CD4-positive, alpha-beta memory T cell (primary cell): ENCODE measurements around the gene ATP13A3. TPM values are rescaled to one million over a fixed set of nuclear protein-coding genes. Genes with fewer than 3 reads are reported as not detected.
A peak's percentile ranks its signal among the peaks of the same experiment; 100 is the strongest.

Experiments
- CTCF ChIA-PET: fragments of 350-600 bp; sonication (Branson Sonifier 250); formaldehyde crosslinking; loops from one replicate; lab custom pipeline; 2021; ENCODE audit warnings: inconsistent platforms; ENCODE audit not compliant: partially characterized antibody; lab: Charles Lee
- POLR2A ChIA-PET: fragments of 350-600 bp; sonication (Branson Sonifier 250); formaldehyde crosslinking; loops from one replicate; lab custom pipeline; 2021; ENCODE audit not compliant: partially characterized antibody; lab: Charles Lee
- DNase-seq, 5 donors: peaks; one replicate each; pipeline versions ENCODE4 v3.0.0 to v3.0.0-alpha.2; 2020 to 2022; ENCODE audit warnings: mixed read lengths in 1 of 5
- H3K27ac ChIP-seq: one replicate; pipeline ENCODE4 v1.7.0; 2013; ENCODE audit warnings: low read depth, low read length
- H3K27me3 ChIP-seq: 2 replicates; pipeline ENCODE4 v1.7.0; 2013; ENCODE audit warnings: mild to moderate bottlenecking, low read length, moderate library complexity; ENCODE audit not compliant: insufficient read depth
- H3K36me3 ChIP-seq: 2 replicates; pipeline ENCODE4 v1.7.0; 2013; ENCODE audit warnings: mild to moderate bottlenecking, low read length, moderate library complexity; ENCODE audit not compliant: insufficient read depth
- H3K4me1 ChIP-seq: 2 replicates; pipeline ENCODE4 v1.7.0; 2013; ENCODE audit warnings: mild to moderate bottlenecking, low read length, moderate library complexity; ENCODE audit not compliant: insufficient read depth
- H3K4me3 ChIP-seq, 2 donors: one replicate each; pipeline ENCODE4 v1.7.0; 2013; ENCODE audit warnings: low read length in 2 of 2, mild to moderate bottlenecking in 1 of 2
- H3K9me3 ChIP-seq, 2 donors: one replicate each; pipeline ENCODE4 v1.7.0; 2013; ENCODE audit warnings: low read length in 2 of 2, control low read depth in 1 of 2; ENCODE audit not compliant: control insufficient read depth in 1 of 2
- H3K27ac Mint-ChIP-seq, 7 donors: one replicate each; pipeline ENCODE4 v1.8.0; 2020 to 2021; ENCODE audit warnings: mixed read lengths in 7 of 7, mild to moderate bottlenecking in 6 of 7, inconsistent platforms in 3 of 7, moderate library complexity in 3 of 7
- H3K27me3 Mint-ChIP-seq, 2 donors: one replicate each; pipeline ENCODE4 v1.8.0; 2020 to 2021; ENCODE audit warnings: mixed read lengths in 2 of 2
- H3K36me3 Mint-ChIP-seq, 2 donors: one replicate each; pipeline ENCODE4 v1.8.0; 2020 to 2021; ENCODE audit warnings: mixed read lengths in 2 of 2, inconsistent platforms in 1 of 2, mild to moderate bottlenecking in 1 of 2
- H3K4me1 Mint-ChIP-seq, 4 donors: one replicate each; pipeline ENCODE4 v1.8.0; 2020 to 2021; ENCODE audit warnings: mixed read lengths in 4 of 4, mild to moderate bottlenecking in 1 of 4
- H3K4me3 Mint-ChIP-seq, 8 donors: one replicate each; pipeline ENCODE4 v1.8.0; 2020 to 2021; ENCODE audit warnings: mixed read lengths in 8 of 8, mild to moderate bottlenecking in 7 of 8, moderate library complexity in 6 of 8, inconsistent platforms in 3 of 8
- H3K9me3 Mint-ChIP-seq, 8 donors: one replicate each; pipeline ENCODE4 v1.8.0; 2020 to 2021; ENCODE audit warnings: mixed read lengths in 8 of 8, mild to moderate bottlenecking in 5 of 8, inconsistent platforms in 3 of 8, moderate library complexity in 1 of 8
- intact Hi-C: fragments of 100-400 bp; cut with micrococcal nuclease; formaldehyde crosslinking; loops from one replicate; pipeline ENCODE4 v1.15.1; 2023
- polyA plus RNA-seq, 2 donors: library from polyadenylated mRNA; unstranded; fragments of 300-500 nt; fragmentation: Illumina TruSeq; gene quantifications; one replicate each; pipeline ENCODE4 v1.2.3, GENCODE V29; 2021
- total RNA-seq, 2 experiments: library from RNA; stranded (reverse); gene quantifications; one replicate each; pipeline ENCODE4 v1.2.3, GENCODE V29; 2021

Gene ATP13A3
- total and polyA plus RNA-seq, 4 experiments from 2014 or later: 6.7 to 62.7 (median 36.0) TPM

GRCh38 chr3:194392576-194392975 lies 94.2 kb downstream of the ATP13A3 start:
- CTCF ChIA-PET: interaction anchor here (1.1 to 1.8 kb wide), 3 partner anchors 10 to 48 kb away, joined by 3 to 8 read pairs (median 8); no protein-coding TSS in a partner anchor
- H3K4me3 Mint-ChIP-seq: no peak overlapping the region

GRCh38 chr3:194390835-194391234 lies 96.0 kb downstream of the ATP13A3 start:
- DNase-seq: no peak
- Histone ChIP-seq H3K9me3 (no peaks in the 10 kb centered on the region), H3K4me3 (no peak overlapping the region), H3K36me3 (no peaks in the 10 kb centered on the region), H3K4me1 (peaks cover 4% of the 10 kb centered on the region), H3K27me3 (no peaks in the 10 kb centered on the region), H3K27ac (no peak overlapping the region)
- ChIA-PET POLR2A (no interaction called here), CTCF (no interaction called here)
- peaks cover 5 to 10% of the 10 kb centered on the region in 2 donors for H3K27me3 Mint-ChIP-seq
- no peak overlapping the region for H3K4me3 Mint-ChIP-seq
- H3K27ac Mint-ChIP-seq: no peak overlapping the region
- intact Hi-C loops: no loop called here
- H3K36me3 Mint-ChIP-seq: no peaks in the 10 kb centered on the region
- peaks cover 0 to 15% (median 11%) of the 10 kb centered on the region in 8 donors for H3K9me3 Mint-ChIP-seq
- peaks cover 4 to 12% (median 9%) of the 10 kb centered on the region in 4 donors for H3K4me1 Mint-ChIP-seq

More at GRCh38 chr3:194392576-194392975, 94.2 kb downstream of the ATP13A3 start:
- intact Hi-C loops: no loop called here
- Mint-ChIP-seq H3K27ac (no peak overlapping the region), H3K36me3 (no peaks in the 10 kb centered on the region), H3K27me3 (peaks cover 5 to 8% of the 10 kb centered on the region in 2 donors), H3K9me3 (peaks cover 0 to 15% (median 11%) of the 10 kb centered on the region in 8 donors), H3K4me1 (peaks cover 10 to 25% (median 19%) of the 10 kb centered on the region in 4 donors)
- no peaks in the 10 kb centered on the region for H3K27me3 ChIP-seq
- no peaks in the 10 kb centered on the region for H3K36me3 ChIP-seq
- POLR2A ChIA-PET: no interaction called here
- no peak for DNase-seq
- no peaks in the 10 kb centered on the region for H3K9me3 ChIP-seq
- H3K4me1 ChIP-seq: peaks cover 20% of the 10 kb centered on the region
- H3K27ac ChIP-seq: no peak overlapping the region
- H3K4me3 ChIP-seq: no peak overlapping the region

- Mint-ChIP-seq H3K9me3 (peaks cover 0 to 15% (median 11%) of the 10 kb centered on the region in 8 donors), H3K36me3 (no peaks in the 10 kb centered on the region), H3K27me3 (peaks cover 2 to 9% of the 10 kb centered on the region in 2 donors), H3K27ac (no peak overlapping the region), H3K4me1 (no peaks in the 10 kb centered on the region), H3K4me3 (no peak overlapping the region)
- ChIA-PET CTCF (interaction anchor here (1.1 to 1.2 kb wide), 2 partner anchors 45 to 56 kb away, joined by 3 read pairs; no protein-coding TSS in a partner anchor), POLR2A (no interaction called here)
- no peak for DNase-seq
- intact Hi-C loops: no loop called here
- no peaks in the 10 kb centered on the region for H3K36me3 ChIP-seq
- no peak overlapping the region for H3K4me3 ChIP-seq
- no peaks in the 10 kb centered on the region for H3K4me1 ChIP-seq
- H3K27me3 ChIP-seq: no peaks in the 10 kb centered on the region
- H3K27ac ChIP-seq: no peak overlapping the region
- H3K9me3 ChIP-seq: no peaks in the 10 kb centered on the region
Observed at GRCh38 chr3:194389269-194389668, 97.5 kb downstream of the ATP13A3 start.

- no peaks in the 10 kb centered on the region for H3K4me1 Mint-ChIP-seq
- H3K9me3 Mint-ChIP-seq: peaks cover 0 to 15% (median 11%) of the 10 kb centered on the region in 8 donors
- Histone ChIP-seq H3K4me3 (no peak overlapping the region), H3K27me3 (no peaks in the 10 kb centered on the region), H3K36me3 (no peaks in the 10 kb centered on the region), H3K4me1 (no peaks in the 10 kb centered on the region), H3K9me3 (no peaks in the 10 kb centered on the region), H3K27ac (no peak overlapping the region)
- H3K4me3 Mint-ChIP-seq: no peak overlapping the region
- POLR2A ChIA-PET: no interaction called here
- DNase-seq: no peak
- no peaks in the 10 kb centered on the region for H3K36me3 Mint-ChIP-seq
- intact Hi-C loops: no loop called here
- H3K27ac Mint-ChIP-seq: peak overlapping the region in 1 of 7 donors; percentile 88
- CTCF ChIA-PET: interaction anchor here (1.0 to 1.8 kb wide), 2 partner anchors 15 to 70 kb away, joined by 3 to 6 read pairs; no protein-coding TSS in a partner anchor
- peaks cover 4 to 9% of the 10 kb centered on the region in 2 donors for H3K27me3 Mint-ChIP-seq
Observed at GRCh38 chr3:194387926-194388418, 98.8 kb downstream of the ATP13A3 start.

GRCh38 chr3:194387276-194387675 lies 99.5 kb downstream of the ATP13A3 start:
- ChIA-PET CTCF (interaction anchor here (0.9 to 1.8 kb wide), 2 partner anchors 16 to 20 kb away, joined by 3 to 6 read pairs; no protein-coding TSS in a partner anchor), POLR2A (no interaction called here)
- peaks cover 0 to 15% (median 11%) of the 10 kb centered on the region in 8 donors for H3K9me3 Mint-ChIP-seq
- no peak overlapping the region for H3K4me3 Mint-ChIP-seq
- Histone ChIP-seq H3K4me3 (no peak overlapping the region), H3K4me1 (no peaks in the 10 kb centered on the region), H3K27me3 (no peaks in the 10 kb centered on the region), H3K36me3 (no peaks in the 10 kb centered on the region), H3K27ac (no peak overlapping the region), H3K9me3 (no peaks in the 10 kb centered on the region)
- no peaks in the 10 kb centered on the region for H3K4me1 Mint-ChIP-seq
- no peaks in the 10 kb centered on the region for H3K36me3 Mint-ChIP-seq
- H3K27me3 Mint-ChIP-seq: peaks cover 4 to 6% of the 10 kb centered on the region in 2 donors
- H3K27ac Mint-ChIP-seq: no peak overlapping the region
- DNase-seq: no peak
- intact Hi-C loops: no loop called here

GRCh38 chr3:194386648-194387047 lies 100.2 kb downstream of the ATP13A3 start:
- no peak overlapping the region for H3K4me3 Mint-ChIP-seq
- POLR2A ChIA-PET: no interaction called here
- intact Hi-C loops: no loop called here
- no peaks in the 10 kb centered on the region for H3K27me3 ChIP-seq
- H3K27ac Mint-ChIP-seq: peak overlapping the region in 1 of 7 donors; percentile 22
- CTCF ChIA-PET: interaction anchor here (0.9 to 1.3 kb wide), 2 partner anchors 21 to 43 kb away, joined by 3 to 4 read pairs; no protein-coding TSS in a partner anchor
- H3K4me1 Mint-ChIP-seq: no peaks in the 10 kb centered on the region
- H3K9me3 Mint-ChIP-seq: peaks cover 0 to 15% (median 11%) of the 10 kb centered on the region in 8 donors
- H3K4me3 ChIP-seq: no peak overlapping the region
- DNase-seq: no peak
- no peaks in the 10 kb centered on the region for H3K9me3 ChIP-seq
- no peaks in the 10 kb centered on the region for H3K36me3 ChIP-seq
- no peak overlapping the region for H3K27ac ChIP-seq
- H3K36me3 Mint-ChIP-seq: no peaks in the 10 kb centered on the region
- no peaks in the 10 kb centered on the region for H3K4me1 ChIP-seq
- peaks cover 4 to 6% of the 10 kb centered on the region in 2 donors for H3K27me3 Mint-ChIP-seq

GRCh38 chr3:194386066-194386465 lies 100.7 kb downstream of the ATP13A3 start:
- no peaks in the 10 kb centered on the region for H3K4me1 Mint-ChIP-seq
- Histone ChIP-seq H3K27ac (no peak overlapping the region), H3K4me1 (no peaks in the 10 kb centered on the region), H3K9me3 (no peaks in the 10 kb centered on the region), H3K36me3 (no peaks in the 10 kb centered on the region), H3K4me3 (no peak overlapping the region), H3K27me3 (no peaks in the 10 kb centered on the region)
- no peak for DNase-seq
- no peaks in the 10 kb centered on the region for H3K36me3 Mint-ChIP-seq
- POLR2A ChIA-PET: no interaction called here
- H3K9me3 Mint-ChIP-seq: peaks cover 0 to 13% (median 10%) of the 10 kb centered on the region in 8 donors
- no peak overlapping the region for H3K27ac Mint-ChIP-seq
- intact Hi-C loops: no loop called here
- H3K27me3 Mint-ChIP-seq: peaks cover 4 to 6% of the 10 kb centered on the region in 2 donors
- no peak overlapping the region for H3K4me3 Mint-ChIP-seq
- CTCF ChIA-PET: interaction anchor here (0.9 to 1.3 kb wide), 2 partner anchors 25 to 42 kb away, joined by 3 to 4 read pairs; no protein-coding TSS in a partner anchor
